ENCODE data around the gene INHA.

DNA sequence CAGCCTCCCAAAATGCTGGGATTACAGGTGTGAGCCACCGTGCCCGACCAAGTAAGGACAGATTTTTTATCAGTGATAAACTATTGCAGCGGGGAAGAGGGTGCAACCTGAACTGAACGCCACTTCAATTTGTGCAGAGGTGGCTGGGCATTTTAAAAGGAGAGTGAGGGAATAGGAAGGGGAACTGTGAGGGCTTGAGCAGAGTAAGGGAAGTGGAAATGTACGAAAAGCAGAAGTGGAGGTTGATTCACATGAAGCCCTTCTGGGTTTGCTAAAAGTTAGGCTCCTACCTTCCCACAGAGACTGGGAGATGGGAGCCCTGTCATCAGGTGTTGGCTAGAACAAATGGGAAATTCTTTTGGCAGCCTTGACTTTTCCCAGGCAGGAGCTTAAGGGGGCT lies 31.7 kb downstream of the INHA start:
- no peak for TF ChIP-seq POLR2A (IDR thresholded peaks at IDR 0.05)
- TF ChIP-seq, protein P1, sequence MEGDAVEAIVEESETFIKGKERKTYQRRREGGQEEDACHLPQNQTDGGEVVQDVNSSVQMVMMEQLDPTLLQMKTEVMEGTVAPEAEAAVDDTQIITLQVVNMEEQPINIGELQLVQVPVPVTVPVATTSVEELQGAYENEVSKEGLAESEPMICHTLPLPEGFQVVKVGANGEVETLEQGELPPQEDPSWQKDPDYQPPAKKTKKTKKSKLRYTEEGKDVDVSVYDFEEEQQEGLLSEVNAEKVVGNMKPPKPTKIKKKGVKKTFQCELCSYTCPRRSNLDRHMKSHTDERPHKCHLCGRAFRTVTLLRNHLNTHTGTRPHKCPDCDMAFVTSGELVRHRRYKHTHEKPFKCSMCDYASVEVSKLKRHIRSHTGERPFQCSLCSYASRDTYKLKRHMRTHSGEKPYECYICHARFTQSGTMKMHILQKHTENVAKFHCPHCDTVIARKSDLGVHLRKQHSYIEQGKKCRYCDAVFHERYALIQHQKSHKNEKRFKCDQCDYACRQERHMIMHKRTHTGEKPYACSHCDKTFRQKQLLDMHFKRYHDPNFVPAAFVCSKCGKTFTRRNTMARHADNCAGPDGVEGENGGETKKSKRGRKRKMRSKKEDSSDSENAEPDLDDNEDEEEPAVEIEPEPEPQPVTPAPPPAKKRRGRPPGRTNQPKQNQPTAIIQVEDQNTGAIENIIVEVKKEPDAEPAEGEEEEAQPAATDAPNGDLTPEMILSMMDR (IDR thresholded peaks at IDR 0.05), result no peak
- no peak for TF ChIP-seq EP300 (IDR thresholded peaks at IDR 0.05; ENCODE audit: low read depth)
